Measurements from ENCODE around the gene LRRN2.
"Not testable (repeated sequence)": the region's sequence is repeated elsewhere in the genome, so short reads cannot be mapped to it uniquely, and the experiment has no call there.

LRRN2 gene

DNA sequence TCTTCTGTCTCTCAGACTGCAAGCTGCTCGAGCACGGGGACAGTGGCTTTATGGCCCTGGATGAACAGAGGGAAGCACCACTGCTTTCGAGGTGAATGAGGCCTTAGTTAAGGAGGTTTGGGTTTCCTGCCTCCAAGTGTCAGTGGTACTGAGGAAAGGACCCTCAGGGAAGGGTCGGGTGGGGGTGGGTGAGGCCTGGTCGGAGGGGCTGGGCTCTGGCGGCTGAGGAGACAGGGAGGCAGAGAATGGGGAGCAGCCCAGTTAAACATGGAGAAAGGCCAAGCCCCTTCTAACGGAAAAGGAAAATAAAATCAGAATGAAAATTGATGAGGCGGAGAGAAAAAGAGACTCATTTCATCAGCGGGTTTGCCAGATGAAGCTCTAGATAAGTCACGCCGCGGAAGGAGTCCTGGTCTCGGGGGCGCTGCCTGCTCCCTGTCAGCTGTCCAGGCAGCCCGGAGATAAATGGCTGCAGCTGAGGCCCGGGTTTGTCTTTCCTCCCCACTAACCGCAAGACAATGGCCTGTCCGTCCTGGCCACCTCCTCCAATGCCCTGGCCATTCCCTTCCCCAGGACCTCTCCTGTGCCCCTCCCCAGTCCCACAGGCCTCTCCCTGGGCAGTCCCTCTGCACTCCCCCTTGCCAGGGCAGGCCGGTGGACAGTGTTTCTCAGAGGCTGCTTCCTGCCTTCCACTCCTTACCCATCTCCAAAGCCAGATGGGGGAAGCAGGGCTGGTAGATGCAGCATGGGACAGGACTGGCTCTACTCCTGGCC is 55.2 kb downstream of the LRRN2 start:
- DNase-seq (ENCODE audit: low read depth, low spot score), result no peak

DNA sequence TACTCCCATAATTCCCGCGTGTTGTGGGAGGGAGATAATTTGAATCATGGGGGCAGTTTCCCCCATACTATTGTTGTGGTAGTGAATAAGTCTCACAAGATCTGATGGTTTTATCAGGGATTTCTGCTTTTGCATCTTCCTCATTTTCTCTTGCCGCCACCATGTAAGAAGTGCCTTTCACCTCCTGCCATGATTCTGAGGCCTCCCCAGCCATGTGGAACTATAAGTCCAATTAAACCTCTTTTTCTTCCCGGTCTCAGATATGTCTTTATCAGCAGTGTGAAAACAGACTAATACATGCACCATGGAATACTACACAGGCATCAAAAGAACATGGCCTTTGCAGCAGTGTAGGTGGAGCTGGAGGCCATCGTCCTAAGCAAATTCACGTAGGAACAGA is 56.1 kb downstream of the LRRN2 start:
- DNase-seq (ENCODE audit: low read depth, low spot score), result not testable (repeated sequence)

DNA sequence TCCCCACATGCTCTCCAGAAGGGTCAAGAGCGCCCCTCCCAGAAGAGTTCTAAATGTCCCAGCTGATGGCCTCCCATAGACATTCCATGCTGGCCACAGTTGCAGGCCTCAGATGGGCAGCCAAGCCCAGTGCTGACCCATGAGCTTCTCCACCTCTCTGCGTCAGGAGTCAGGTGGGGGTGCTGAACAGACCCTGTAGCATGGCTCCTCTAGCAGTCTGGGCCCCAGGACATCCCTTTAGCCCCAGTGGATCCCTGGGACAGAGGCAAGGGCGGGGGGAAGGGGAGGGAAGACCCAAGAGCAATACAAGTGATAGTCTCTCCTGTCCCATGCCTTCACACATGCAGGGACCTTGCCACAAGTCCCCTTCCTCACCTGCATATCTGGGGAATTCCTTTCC is 56.7 kb downstream of the LRRN2 start:
- DNase-seq (ENCODE audit: low read depth, low spot score), result no peak

DNA sequence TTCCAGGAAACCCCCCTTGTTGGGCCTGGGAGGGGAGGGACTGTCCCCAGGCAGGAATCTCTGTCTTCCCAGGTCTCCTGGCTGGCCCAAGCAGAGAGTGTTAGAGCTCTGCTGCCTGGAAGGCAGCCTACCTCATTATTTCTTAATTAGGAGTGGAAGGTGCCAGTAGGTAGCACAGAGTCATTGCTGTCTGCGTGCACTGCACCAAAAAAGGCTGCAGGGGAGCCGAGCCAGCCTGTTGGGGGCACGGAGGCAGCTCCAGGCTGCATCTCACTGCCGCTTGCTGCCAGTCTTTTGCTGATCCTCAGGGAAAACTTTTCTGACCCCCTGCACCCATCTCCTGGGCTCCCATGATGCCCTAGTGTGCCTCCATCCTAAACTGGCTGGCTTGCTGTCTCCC is 58.1 kb downstream of the LRRN2 start:
- DNase-seq (ENCODE audit: low read depth, low spot score), result no peak

DNA sequence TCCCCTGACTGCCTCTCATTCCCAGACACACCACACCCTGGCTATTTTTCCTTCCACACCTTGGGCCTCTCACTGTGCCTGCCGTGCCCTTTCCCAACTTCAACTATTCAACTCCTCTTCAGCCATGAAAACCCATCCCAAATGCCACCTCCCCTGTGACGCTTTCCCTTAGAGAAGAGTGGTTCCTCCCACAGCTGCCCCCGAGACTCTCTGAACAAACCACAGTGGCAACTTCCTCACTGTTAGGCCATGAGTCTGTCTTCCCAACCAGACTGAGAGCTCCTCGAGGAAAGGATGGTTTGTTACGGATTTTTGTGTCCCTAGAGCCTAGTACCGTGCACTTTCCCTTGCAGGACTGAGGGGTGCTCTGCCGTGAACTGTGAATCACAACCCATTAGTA is 59.2 kb downstream of the LRRN2 start:
- no peak for DNase-seq (ENCODE audit: low read depth, low spot score)

DNA sequence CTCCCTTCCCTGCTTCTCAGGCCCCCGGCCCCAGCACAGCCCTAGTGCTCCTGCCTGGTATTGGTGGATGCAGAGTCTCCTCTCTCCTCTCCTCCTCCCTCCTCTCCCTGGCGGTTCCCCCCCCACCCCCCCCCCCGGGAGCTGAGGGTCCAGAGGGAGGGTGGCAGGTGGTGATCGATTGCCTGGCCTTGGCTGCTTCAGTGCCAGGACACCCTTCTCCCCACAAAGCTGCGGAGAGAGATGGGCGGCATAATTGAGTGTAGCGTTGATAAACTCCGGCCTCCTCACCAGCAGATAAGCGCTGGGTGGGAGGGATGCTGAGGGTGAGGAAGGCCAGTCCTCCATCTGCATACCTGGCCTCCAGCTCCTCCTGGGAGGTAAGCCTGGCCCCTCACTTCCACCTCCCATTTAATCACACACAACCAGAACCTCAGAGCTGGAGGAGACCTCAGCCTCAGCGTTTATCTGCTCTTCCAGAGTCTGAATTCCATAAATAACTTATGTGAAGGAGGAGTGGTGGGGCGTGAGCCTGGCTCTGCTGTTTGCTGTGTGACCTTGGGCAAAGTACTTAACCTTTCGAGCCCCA is 60.8 kb downstream of the LRRN2 start:
- DNase-seq (ENCODE audit: low read depth, low spot score), result no peak

DNA sequence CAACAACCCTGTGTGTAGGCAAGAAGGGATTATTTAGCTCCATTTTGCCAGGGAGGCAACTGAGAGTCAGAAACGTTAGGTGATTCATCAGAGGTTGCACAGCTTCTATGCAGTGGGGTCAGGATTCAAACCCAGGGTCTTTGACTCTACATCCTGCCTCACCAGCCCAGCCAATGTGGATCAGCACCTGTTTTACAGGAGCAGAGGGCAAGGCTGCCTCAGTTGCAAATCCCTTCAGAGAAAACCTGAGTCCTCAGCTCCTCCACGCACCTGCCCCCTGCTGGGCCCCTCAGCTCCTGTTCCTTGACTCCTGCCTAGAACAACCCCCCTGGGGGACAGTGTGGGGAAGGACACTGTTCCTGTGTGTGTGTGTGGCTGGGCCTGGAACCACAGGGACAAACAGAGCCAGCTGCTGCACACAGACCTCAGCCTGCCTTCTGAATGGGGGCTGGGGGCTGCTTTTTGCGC is 61.6 kb downstream of the LRRN2 start:
- no peak for DNase-seq (ENCODE audit: low read depth, low spot score)

DNA sequence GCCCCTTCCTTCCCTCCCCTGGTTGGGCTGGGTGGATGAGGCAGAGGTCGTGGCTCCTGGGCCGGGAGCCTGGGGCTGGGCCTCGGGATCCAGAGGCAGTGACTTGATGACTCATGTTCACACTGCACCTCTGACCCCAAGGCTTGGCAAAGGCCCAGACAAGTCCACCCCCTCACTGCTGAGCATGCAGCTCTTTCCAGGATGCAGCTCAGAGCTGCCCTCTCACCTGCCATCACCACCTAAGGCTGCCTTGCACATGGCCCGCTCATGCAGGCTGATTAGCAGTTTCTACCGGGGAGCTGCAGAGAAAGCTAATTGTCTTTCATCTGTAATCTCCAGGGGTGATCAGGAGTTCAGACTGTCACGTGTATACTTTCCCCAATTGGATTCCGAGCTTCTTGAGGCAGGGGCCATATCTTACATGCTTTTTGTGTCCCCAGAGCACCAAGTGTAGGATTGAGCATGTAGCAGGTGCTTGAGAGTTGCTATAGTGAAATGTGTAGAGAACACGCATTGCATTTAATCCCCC is 62.1 kb downstream of the LRRN2 start:
- DNase-seq (ENCODE audit: low read depth, low spot score), result no peak

DNA sequence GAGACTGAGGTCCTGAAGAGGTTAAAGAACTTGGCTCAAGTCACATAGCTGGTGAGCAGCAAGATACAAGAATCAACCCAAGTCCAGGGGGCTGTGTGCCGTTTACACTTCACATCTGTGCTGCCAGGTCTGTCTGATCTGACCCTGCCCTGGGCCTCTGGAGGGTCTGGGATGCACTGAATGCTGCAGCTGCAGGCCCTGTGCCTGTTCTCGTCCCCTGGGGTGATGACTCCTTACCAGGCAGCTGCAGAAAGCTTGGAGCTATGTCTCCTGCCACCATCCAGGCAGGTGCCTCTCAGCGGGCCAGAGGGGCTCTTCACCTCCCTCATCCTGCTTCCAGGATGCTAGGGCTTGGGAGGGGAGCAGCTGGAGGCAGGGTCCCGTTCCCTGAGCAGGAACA is 63.5 kb downstream of the LRRN2 start:
- DNase-seq (ENCODE audit: low read depth, low spot score), result no peak

DNA sequence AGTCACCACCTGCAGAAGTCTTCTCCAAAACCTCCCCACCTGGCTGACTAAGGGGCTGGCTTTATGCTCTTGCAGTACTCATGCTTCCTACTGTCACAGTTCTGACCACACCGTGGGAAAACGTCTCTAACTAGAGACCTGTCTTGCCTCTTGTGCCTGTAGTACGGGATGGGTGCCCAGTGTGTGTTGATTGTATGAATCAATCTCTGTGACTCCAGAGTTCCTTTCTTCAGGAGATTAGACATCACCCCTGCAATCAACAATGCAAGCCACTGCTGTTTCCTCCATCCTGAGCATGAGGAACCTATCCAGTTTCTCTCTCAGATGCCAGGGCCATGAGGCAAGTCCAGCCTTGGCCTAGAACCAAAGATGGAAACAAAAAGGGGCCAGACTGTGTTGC is 64.1 kb downstream of the LRRN2 start:
- DNase-seq (ENCODE audit: low read depth, low spot score), result no peak

DNA sequence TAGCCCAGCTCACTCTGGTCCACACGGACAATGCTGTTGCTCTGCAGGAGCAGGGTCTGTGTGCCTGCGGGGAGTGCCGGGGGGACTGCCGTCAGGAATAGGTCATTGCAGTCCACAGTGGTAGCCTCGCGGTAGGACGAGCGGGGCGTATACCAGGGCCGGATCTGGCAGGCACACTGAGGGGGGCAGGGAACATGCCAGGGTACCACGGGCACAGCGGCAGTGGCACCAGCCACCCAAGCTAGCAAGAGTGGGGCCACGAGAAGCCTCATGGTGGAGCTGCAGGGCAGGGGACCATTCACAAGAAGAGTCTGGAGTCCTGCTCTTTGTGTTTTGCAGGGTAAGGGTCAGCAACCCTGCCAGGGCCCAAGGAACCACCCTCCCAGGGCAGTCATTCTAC is 65.8 kb downstream of the LRRN2 start:
- DNase-seq (ENCODE audit: low read depth, low spot score), result no peak

DNA sequence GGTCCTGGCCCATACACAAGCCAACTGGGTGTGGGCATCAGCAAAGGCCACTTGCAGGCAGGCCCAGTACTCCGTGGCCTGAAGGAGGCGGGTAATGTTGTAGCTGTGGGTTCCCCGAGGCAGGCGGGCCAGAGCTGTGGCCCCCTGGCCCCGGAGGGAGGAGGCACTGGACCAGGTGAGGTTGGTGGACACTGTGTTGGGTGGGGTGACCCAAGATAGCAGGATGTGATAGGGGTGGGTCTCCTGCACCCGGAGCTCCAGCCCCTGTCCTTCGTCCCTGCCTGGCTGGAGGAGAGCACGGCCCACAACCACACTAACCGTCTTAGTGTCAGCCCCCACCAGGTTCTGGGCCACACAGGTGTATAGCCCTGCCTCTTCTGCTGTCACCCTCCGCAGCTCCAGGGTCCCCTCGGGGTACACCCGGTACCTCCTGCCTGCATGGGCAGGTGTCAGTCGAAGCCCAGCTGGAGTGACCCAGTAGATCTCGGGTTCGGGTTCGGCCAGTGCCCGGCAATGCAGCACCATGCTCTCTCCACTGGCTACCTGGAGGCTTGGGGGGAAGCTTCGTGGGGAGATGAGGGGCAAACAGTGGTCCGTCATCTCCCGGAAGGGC is 67.3 kb downstream of the LRRN2 start:
- no peak for DNase-seq (ENCODE audit: low read depth, low spot score)

DNA sequence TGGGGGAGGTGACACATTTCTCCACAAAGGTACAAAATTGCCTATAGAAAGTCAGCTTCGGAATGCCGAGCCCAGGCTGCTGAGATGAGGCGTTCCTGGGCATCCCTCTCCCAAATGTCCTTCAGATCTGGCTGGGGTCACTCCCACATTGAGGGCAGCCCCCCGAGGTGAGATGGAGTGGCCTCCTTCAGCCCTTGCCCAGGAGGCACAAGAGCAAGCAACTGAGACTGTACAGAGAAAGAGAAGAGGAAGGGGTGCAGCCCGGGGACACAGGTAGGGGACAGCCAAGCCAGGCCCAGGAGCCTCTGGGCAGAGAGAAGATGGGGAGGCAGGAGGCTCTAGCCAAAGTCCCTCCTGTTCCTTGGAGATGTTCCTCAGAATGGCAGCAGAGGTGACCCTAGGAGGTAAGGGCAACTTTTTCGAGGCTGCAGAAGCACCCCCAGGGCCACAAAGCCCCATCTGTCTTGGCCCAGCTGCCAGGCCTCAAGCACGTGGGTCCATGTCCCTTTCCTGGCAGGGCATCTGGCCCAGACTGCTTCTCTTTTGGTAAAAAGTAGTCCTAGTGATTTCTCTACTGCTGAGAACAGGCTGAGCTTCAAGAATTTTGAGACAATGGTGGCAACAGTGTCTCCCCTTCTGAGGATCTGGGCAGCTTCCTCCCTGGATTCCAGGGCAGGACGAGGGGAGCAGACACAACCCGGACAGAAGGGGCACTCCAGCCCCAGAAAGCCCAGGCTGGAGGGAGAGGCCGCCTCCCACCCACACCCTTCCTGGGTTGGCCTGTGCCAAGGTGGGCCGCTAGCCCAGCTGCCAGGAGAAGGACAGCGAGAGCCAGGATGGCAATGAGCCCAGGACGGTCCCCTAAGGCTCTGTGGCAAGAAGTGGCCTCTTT is 68.0 kb downstream of the LRRN2 start:
- no peak for DNase-seq (ENCODE audit: low read depth, low spot score)

DNA sequence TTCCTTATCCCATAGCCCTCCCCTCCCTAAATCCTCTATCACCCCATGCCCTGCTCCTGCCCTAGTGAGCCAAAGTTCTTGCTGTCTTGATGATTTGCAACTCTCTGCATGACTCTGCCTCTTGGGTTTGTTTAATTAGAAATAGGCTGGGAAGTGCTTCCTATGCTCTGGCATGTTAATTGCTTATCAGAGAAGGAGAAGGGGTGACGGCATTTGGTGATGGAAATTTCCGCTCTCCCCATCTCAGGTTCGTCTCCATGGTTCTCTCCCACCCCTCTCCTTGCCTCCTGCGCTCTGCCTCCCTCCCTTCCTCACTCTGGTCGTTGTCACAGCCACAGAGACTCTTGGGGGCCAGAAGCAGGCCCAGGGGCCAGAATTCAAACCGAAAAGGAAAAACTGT is 68.9 kb downstream of the LRRN2 start:
- DNase-seq (ENCODE audit: low read depth, low spot score), result no peak

DNA sequence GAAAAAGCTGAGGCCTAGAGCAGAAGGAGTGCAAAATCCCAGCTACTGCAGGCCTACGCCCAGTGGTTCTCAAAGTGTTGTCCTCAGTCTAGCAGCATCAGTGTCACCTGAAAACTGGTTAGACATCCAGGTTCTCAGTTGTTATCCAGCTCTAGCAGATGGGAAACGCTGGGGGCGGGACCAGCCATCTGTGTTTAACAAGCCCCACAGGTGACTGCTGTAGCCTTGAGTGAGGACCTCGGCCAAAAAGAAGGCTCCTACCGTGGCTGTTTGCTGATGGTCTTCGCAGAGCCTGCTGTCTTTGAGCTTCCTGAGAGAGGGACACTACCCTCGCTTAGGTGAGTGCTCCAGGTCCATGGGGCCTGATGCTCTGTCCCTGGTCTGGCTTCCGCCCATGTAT is 69.7 kb downstream of the LRRN2 start:
- DNase-seq (ENCODE audit: low read depth, low spot score), result no peak

DNA sequence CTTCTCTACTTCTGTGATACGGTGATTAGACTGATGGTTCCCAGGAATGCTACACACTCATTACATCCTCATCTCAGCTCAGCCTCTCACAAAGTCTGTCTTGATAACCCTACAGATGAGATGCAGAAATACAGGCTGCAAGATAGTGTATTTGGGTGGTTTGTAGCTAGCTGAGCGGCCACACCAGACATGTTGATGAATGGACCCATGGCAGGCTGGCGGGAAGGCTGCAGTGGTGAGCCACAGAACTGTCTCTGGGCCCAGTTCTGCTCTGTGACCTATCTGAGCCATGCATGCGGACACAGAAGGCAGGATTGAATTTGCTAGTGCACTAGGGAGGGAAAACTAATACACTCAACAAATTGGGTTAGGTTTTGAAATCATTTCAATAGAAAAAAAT is 71.9 kb downstream of the LRRN2 start:
- DNase-seq (ENCODE audit: low read depth, low spot score), result no peak

DNA sequence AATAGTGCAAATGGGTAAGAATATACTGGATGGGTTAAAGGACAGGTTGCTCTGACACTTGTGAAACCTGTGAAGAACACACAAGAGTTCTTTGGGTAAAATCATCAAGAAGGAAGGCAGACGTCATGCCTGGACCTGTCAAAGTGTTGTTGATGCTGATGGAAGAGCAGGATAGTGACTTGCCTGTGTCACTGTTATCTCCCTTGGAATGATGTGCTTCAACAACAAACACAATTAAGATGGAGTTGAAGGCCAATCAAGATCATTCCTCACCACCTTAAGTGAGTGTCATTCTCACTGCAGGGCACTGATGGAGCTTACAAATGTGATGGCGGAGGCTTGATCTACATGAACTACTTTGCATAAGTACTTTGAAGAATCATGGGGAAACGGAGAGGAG is 73.2 kb downstream of the LRRN2 start:
- no peak for DNase-seq (ENCODE audit: low read depth, low spot score)

DNA sequence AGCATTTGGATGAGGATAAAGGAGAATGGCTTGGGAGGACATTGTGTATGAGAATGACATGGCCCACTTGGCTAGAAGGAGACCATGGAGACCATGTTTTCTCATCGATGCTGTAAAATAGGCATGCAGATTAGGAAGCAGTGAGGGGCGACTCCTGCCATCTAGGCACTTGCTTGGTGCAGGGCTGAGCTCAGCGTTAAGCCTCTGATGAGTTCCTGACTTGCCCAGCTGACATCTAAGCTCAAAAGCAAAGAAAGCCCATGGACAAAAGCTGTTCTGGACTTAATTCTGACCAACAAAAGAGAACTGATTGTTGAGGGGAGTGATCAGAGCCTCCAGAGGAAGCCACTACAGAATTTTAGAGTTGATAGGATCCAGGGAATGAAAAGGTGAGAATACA is 74.5 kb downstream of the LRRN2 start:
- DNase-seq (ENCODE audit: low read depth, low spot score), result no peak

DNA sequence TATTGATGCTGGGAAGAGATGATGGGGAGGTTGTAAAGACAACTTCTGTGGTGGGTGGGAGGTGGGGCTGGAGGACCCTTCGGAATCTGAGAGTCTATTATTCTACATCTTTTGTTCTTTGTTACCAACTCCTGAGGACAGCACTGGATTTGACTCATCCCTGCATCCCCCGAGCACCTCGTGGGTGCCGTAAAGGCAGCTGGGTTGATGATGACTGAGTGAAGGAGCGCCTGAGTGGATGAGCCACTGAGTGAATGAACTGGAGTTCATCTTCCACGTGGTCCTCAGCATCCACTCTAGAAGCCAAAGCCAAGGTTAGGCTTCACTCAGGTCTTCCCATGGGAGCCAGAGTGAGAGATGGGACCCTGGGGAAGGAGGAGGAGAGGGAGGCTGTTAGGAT is 77.6 kb downstream of the LRRN2 start:
- no peak for DNase-seq (ENCODE audit: low read depth, low spot score)

DNA sequence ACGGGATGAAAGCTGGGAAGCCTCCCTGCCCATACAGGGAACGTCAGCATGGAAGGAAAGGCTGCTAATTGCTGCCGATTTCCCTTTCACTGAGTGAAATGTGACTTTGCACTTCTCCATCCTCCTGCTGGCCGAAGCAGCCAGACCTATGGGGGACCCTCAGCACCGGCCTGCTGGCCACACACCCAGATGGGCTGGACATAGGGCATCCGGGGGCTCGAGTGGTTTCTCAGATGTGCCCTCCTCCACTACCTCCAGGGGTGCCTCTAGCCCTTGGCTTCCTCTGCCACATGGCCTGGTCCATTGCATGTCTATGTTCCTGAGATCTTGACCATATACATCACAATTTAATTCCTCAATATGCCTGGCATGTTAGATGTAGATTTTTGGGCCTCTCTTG is 79.7 kb downstream of the LRRN2 start:
- no peak for DNase-seq (ENCODE audit: low read depth, low spot score)

DNA sequence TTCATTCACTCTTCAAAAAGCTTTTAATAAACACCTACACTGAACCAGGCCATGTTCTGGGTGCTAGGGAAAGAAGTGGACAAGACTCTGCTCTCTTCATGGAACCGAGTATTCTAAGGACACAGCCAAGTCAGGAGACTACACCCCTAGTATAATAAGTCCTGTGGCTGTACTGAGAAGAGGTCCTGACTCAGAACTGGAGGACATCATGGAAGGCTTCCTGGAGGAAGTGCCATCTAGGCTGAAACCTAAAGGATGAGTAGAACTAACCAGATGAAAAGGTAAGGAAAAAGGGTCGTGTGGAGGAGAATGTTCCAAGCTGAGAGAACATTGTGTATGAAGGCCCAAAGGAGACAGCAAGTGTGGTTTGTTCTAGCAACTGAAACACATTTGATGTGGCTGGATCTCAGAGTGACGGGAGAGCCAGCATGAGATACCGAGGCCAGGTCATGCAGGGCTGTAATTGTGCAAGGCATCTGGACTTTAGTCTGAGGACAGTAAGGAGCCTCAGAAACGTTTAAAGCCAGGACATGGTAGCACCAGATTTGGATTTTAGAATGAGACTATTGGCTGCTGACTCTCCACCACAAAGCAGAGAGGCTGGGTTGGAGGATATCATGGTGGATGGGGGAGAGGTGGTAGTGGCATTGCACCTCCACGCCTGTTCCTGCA is 82.5 kb downstream of the LRRN2 start:
- no peak for DNase-seq (ENCODE audit: low read depth, low spot score)
